ENCODE results near the gene NCKAP5L.

The NCKAP5L gene

GRCh38 chr12:49819786-49820185 lies 8.4 kb downstream of the NCKAP5L start:
- TF ChIP-seq TAF1 (IDR thresholded peaks at IDR 0.05; ENCODE audit: borderline replicate concordance, low read depth, low read length), result no peak
- TF ChIP-seq POLR2A (IDR thresholded peaks at IDR 0.05; ENCODE audit: low read depth, low read length), result no peak
- TF ChIP-seq POLR2AphosphoS5 (IDR thresholded peaks at IDR 0.05; ENCODE audit: low read depth, low read length), result no peak
- FAIRE-seq, result no peak
- DNase-seq (ENCODE audit: insufficient read length), result no peak

GRCh38 chr12:49818241-49818895 lies 9.8 kb downstream of the NCKAP5L start:
- DNase-seq (ENCODE audit: insufficient read length) (no peak), FAIRE-seq (no peak)
- no peak for TF ChIP-seq TAF1 (IDR thresholded peaks at IDR 0.05; ENCODE audit: borderline replicate concordance, low read depth, low read length)
- TF ChIP-seq POLR2AphosphoS5 (IDR thresholded peaks at IDR 0.05; ENCODE audit: low read depth, low read length), result no peak
- TF ChIP-seq POLR2A (IDR thresholded peaks at IDR 0.05; ENCODE audit: low read depth, low read length), result no peak

DNA sequence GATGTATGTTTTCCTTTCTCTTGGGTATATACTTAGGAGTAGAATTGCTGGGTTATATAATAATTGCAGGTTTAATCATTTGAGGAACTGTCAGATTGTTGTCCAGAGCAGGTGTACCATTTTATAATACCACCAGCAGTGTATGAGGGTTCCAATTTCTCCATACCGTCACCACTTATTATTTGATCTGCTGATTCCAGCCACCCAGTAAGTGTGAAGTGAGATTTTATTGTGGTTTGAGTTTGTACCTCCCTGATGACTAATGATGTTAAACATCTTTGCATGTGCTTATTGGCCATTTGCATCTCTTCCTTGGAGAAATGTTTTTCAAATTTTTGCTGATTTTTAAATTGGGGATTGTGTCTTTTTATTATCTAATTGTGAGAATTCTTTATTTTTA lies 15.1 kb downstream of the NCKAP5L start:
- no peak for TF ChIP-seq POLR2AphosphoS5 (IDR thresholded peaks at IDR 0.05; ENCODE audit: low read depth, low read length)
- no peak for TF ChIP-seq POLR2A (IDR thresholded peaks at IDR 0.05; ENCODE audit: low read depth, low read length)
- no peak for TF ChIP-seq TAF1 (IDR thresholded peaks at IDR 0.05; ENCODE audit: borderline replicate concordance, low read depth, low read length)
- FAIRE-seq, result no peak

DNA sequence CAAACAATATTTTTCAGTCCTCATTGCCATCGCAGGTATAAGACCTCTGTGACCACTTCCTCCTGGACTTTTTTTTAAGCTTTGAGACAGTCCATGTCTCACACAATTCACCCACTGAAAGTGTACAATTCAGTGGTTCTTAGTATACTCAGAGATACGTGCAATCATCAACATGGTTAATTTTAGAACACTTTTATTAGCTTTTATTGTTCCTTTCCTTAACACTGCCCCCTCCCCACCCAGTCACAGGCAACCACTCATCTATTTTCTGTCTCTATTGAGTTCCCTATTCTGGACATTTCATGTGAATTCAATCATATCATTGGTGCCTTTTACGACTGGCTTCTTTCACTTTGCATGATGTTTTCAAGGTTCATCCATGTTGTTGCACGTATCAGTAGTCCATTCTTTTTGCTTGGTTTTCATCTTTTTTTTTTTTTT lies 16.2 kb downstream of the NCKAP5L start:
- DNase-seq (ENCODE audit: insufficient read length) (no peak), FAIRE-seq (peak; percentile 77)
- TF ChIP-seq TAF1 (IDR thresholded peaks at IDR 0.05; ENCODE audit: borderline replicate concordance, low read depth, low read length), result no peak
- TF ChIP-seq POLR2A (IDR thresholded peaks at IDR 0.05; ENCODE audit: low read depth, low read length), result no peak
- TF ChIP-seq POLR2AphosphoS5 (IDR thresholded peaks at IDR 0.05; ENCODE audit: low read depth, low read length), result no peak

More for the DNA sequence above, 15.1 kb downstream of the NCKAP5L start:
- DNase-seq (ENCODE audit: insufficient read length), result no peak

- DNase-seq (ENCODE audit: insufficient read length) (no peak), FAIRE-seq (peak; percentile 27)
- TF ChIP-seq TAF1 (IDR thresholded peaks at IDR 0.05; ENCODE audit: borderline replicate concordance, low read depth, low read length) (no peak), POLR2AphosphoS5 (IDR thresholded peaks at IDR 0.05; ENCODE audit: low read depth, low read length) (0 out of 2 replicates have a peak, but pooled peaks have one; percentile 32)
These were observed 17.1 kb downstream of the NCKAP5L start for GRCh38 chr12:49811136-49811535.

DNA sequence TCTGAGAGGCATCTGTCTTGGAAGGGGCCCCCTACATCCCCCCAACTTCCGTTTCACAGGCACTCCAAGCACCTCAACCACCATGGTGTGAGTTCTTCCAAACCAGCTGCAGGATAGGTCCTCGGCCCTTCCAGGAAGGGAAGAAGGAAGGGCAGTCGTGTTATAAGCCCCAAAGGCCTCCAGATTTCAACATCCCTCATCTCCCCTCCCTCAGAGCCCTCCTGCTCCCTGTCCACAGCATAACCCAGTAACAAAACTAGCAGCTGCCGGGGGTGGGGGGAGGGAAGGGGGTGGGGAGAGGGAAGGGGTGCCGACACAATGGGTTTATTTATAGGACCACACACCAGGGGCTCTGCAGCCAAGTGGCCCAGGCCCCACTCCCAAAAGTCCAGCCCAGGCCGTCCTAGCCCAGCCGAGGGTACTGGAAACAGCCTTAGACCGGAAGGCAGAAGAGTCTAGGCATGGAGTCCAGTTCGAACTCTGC lies 18.3 kb downstream of the NCKAP5L start:
- TF ChIP-seq POLR2AphosphoS5 (IDR thresholded peaks at IDR 0.05; ENCODE audit: low read depth, low read length) (no peak), TAF1 (IDR thresholded peaks at IDR 0.05; ENCODE audit: borderline replicate concordance, low read depth, low read length) (no peak), POLR2A (IDR thresholded peaks at IDR 0.05; ENCODE audit: low read depth, low read length) (no peak)
- DNase-seq (ENCODE audit: insufficient read length) (no peak), FAIRE-seq (no peak)

GRCh38 chr12:49809381-49809905 lies 18.8 kb downstream of the NCKAP5L start:
- DNase-seq (ENCODE audit: insufficient read length) (no peak), FAIRE-seq (no peak)
- TF ChIP-seq TAF1 (IDR thresholded peaks at IDR 0.05; ENCODE audit: borderline replicate concordance, low read depth, low read length) (no peak), POLR2AphosphoS5 (IDR thresholded peaks at IDR 0.05; ENCODE audit: low read depth, low read length) (no peak), POLR2A (IDR thresholded peaks at IDR 0.05; ENCODE audit: low read depth, low read length) (no peak)

- TF ChIP-seq TAF1 (IDR thresholded peaks at IDR 0.05; ENCODE audit: borderline replicate concordance, low read depth, low read length), result no peak
- no peak for TF ChIP-seq POLR2A (IDR thresholded peaks at IDR 0.05; ENCODE audit: low read depth, low read length)
- no peak for TF ChIP-seq POLR2AphosphoS5 (IDR thresholded peaks at IDR 0.05; ENCODE audit: low read depth, low read length)
- FAIRE-seq (no peak), DNase-seq (ENCODE audit: insufficient read length) (no peak)
These were observed 19.4 kb downstream of the NCKAP5L start for GRCh38 chr12:49808686-49809380.

DNA sequence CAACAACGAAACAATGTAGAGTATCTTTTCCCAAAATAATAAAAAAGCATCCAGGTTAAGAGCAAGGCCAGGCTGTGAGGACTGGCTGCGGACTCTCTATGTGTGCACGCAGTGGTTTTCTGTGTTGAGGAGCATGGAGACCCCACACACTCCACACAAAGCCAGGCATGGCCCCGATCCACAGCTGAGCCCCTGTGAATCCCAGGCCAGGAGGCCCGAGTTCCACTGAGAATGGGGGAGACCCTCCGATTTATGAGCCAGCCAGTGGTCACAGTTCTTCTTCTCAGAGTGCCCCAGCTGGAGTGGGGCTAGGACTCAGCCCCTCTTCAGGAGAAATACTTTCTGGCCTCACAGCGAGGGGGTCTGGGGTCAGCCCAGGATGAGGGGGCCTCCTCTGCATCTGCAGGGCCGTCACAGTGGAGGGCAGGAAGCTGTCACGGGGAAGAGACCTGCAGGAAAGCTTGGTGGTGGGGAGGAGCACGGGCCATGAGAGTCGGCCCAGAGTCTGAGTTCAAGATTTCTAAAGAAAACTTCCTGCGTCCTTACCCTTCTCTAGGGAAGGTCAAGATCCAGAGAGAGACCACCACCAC lies 20.1 kb downstream of the NCKAP5L start:
- DNase-seq (ENCODE audit: insufficient read length), result no peak
- FAIRE-seq, result no peak
- TF ChIP-seq POLR2A (IDR thresholded peaks at IDR 0.05; ENCODE audit: low read depth, low read length) (no peak), TAF1 (IDR thresholded peaks at IDR 0.05; ENCODE audit: borderline replicate concordance, low read depth, low read length) (no peak), POLR2AphosphoS5 (IDR thresholded peaks at IDR 0.05; ENCODE audit: low read depth, low read length) (no peak)

DNA sequence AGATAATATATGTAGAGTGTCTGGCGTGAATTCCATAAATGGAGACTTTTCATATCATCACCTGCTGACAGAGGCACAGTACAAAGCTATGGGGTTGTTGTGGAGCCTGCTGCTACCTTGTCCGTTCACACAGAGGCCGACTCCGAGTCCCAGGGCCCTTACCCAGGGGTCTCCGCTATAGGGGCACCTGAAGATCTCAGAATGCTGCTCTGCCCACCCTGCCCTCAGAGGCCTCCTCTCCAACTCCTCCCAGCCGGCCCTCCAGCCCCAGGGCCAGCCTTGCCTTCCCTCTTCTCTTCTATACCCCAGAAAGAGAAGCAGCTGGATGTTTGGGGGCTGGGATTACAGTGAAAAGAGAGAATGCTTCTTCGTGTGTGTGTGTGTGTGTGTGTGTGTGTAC lies 21.3 kb downstream of the NCKAP5L start:
- DNase-seq (ENCODE audit: insufficient read length) (no peak), FAIRE-seq (no peak)
- TF ChIP-seq POLR2A (IDR thresholded peaks at IDR 0.05; ENCODE audit: low read depth, low read length) (no peak), TAF1 (IDR thresholded peaks at IDR 0.05; ENCODE audit: borderline replicate concordance, low read depth, low read length) (no peak), POLR2AphosphoS5 (IDR thresholded peaks at IDR 0.05; ENCODE audit: low read depth, low read length) (no peak)

GRCh38 chr12:49806321-49806813 lies 21.8 kb downstream of the NCKAP5L start:
- DNase-seq (ENCODE audit: insufficient read length) (no peak), FAIRE-seq (no peak)
- TF ChIP-seq TAF1 (IDR thresholded peaks at IDR 0.05; ENCODE audit: borderline replicate concordance, low read depth, low read length) (no peak), POLR2AphosphoS5 (IDR thresholded peaks at IDR 0.05; ENCODE audit: low read depth, low read length) (no peak), POLR2A (IDR thresholded peaks at IDR 0.05; ENCODE audit: low read depth, low read length) (no peak)
